Iris pigment epithelial cell (primary cell): ENCODE measurements around the gene FKBP11.
A peak's percentile ranks its signal among the peaks of the same experiment; 100 is the strongest.
"Not testable (repeated sequence)": the region's sequence is repeated elsewhere in the genome, so short reads cannot be mapped to it uniquely, and the experiment has no call there.

ENCODE experiments used
- DNase-seq: peaks from one replicate; pipeline ENCODE4 v3.0.0-alpha.2; 2011; ENCODE audit warnings: low read depth

The FKBP11 gene

GRCh38 chr12:48954841-48955501 is 29.7 kb upstream of the FKBP11 start:
- no peak for DNase-seq

GRCh38 chr12:48954061-48954460 is 28.8 kb upstream of the FKBP11 start:
- DNase-seq = no peak

- DNase-seq = no peak
Observed at GRCh38 chr12:48952691-48953090, 27.4 kb upstream of the FKBP11 start.

GRCh38 chr12:48947727-48948126 is 22.4 kb upstream of the FKBP11 start:
- DNase-seq = no peak

- DNase-seq = no peak
Observed at GRCh38 chr12:48946943-48947342, 21.7 kb upstream of the FKBP11 start.

- peak; percentile 48 for DNase-seq
Observed at GRCh38 chr12:48946205-48946604, 20.9 kb upstream of the FKBP11 start.

- no peak for DNase-seq
Observed at GRCh38 chr12:48943221-48943620, 17.9 kb upstream of the FKBP11 start.

GRCh38 chr12:48940181-48940580 is 14.9 kb upstream of the FKBP11 start:
- peak; percentile 38 for DNase-seq

GRCh38 chr12:48938805-48939204 is 13.5 kb upstream of the FKBP11 start:
- DNase-seq = no peak

GRCh38 chr12:48937170-48937569 is 11.9 kb upstream of the FKBP11 start:
- DNase-seq = no peak

- peak; percentile 65 for DNase-seq
Observed at GRCh38 chr12:48936379-48936979, 11.2 kb upstream of the FKBP11 start.

GRCh38 chr12:48934312-48934706 is 9.0 kb upstream of the FKBP11 start:
- no peak for DNase-seq

GRCh38 chr12:48933664-48934311 is 8.5 kb upstream of the FKBP11 start:
- no peak for DNase-seq

GRCh38 chr12:48932878-48933277 is 7.6 kb upstream of the FKBP11 start:
- no peak for DNase-seq

- DNase-seq = no peak
Observed at GRCh38 chr12:48930475-48930874, 5.2 kb upstream of the FKBP11 start.

GRCh38 chr12:48929551-48929950 is 4.3 kb upstream of the FKBP11 start:
- DNase-seq = no peak

- peak; percentile 80 for DNase-seq
Observed at GRCh38 chr12:48927261-48927660, 2.0 kb upstream of the FKBP11 start.

- peak; percentile 56 for DNase-seq
Observed at GRCh38 chr12:48924617-48925303, 532 bp downstream of the FKBP11 start.

- DNase-seq = no peak
Observed at GRCh38 chr12:48923117-48923516, 2.2 kb downstream of the FKBP11 start.

GRCh38 chr12:48917857-48918537 is 7.3 kb downstream of the FKBP11 start:
- DNase-seq = no peak

- DNase-seq = no peak
Observed at GRCh38 chr12:48910196-48910595, 15.1 kb downstream of the FKBP11 start.

- DNase-seq = not testable (repeated sequence)
Observed at GRCh38 chr12:48909698-48910097, 15.6 kb downstream of the FKBP11 start.
